HCT116 (cell line): ENCODE results near the gene TUBB6. TPM values are rescaled to one million over a fixed set of nuclear protein-coding genes. Genes with fewer than 3 reads are reported as not detected.

ENCODE experiments used
- ATAC-seq: fragments of 200-7000 bp; cut with Tn5 transposase; 2 replicates; pipeline ENCODE4 v1.9.1; 2020; ENCODE audit warnings: mild to moderate bottlenecking, moderate library complexity
- BruUV-seq: library from RNA; stranded (reverse); fragments of 400-500 nt; replicated peaks from 2 replicates; lab custom pipeline; 2021; lab: Mats Ljungman, UMichigan
- CTCF ChIA-PET: fragments of 300-600 bp; sonication (Branson Sonifier 250); formaldehyde crosslinking; loops from one replicate; lab custom pipeline; 2021; ENCODE audit warnings: antibody characterized with exemption; lab: Charles Lee
- POLR2A ChIA-PET: fragments of 300-600, 350-600 bp; sonication (Branson Sonifier 250); formaldehyde crosslinking; loops from one replicate; lab custom pipeline; 2021; ENCODE audit warnings: antibody characterized with exemption; lab: Charles Lee
- RAD21 ChIA-PET, 2 experiments: fragments of 300-600 bp; sonication (Branson Sonifier 250); formaldehyde crosslinking; loops; one replicate each; lab custom pipeline; 2023; ENCODE audit warnings: low total read pairs in 2 of 2; ENCODE audit not compliant: uncharacterized antibody in 2 of 2, unreplicated experiment in 2 of 2, low non-redundant PET in 1 of 2; lab: Charles Lee
- DNase-seq: peaks from one replicate; pipeline ENCODE4 v3.0.0-alpha.2; 2010; ENCODE audit warnings: low read depth, low spot score
- H2AFZ ChIP-seq: fragments of 200-600 bp; shearing (Covaris generic), sonication (generic); 2 replicates; pipeline ENCODE4 v1.6.1; 2017; ENCODE audit warnings: low read depth, mixed run types, mixed read lengths, antibody characterized with exemption, low read length; ENCODE audit not compliant: poor library complexity, severe bottlenecking
- H3K27ac ChIP-seq: 2 replicates; pipeline ENCODE4 v1.5.1; 2012; ENCODE audit warnings: low read depth, low read length
- H3K27me3 ChIP-seq: fragments of 200-600 bp; sonication (generic); 2 replicates; pipeline ENCODE4 v1.6.1; 2016; ENCODE audit warnings: mixed run types, low read length, mixed read lengths; ENCODE audit not compliant: insufficient read depth
- H3K36me3 ChIP-seq, 2 experiments: fragments of 200-500 bp in 1 of 2; fragments of 200-600 bp in 1 of 2; sonication (Bioruptor generic) in 1 of 2; sonication (generic) in 1 of 2; 2 replicates each; pipeline versions ENCODE4 v1.5.1 to v1.6.1; 2014 to 2016; ENCODE audit warnings: low read length in 2 of 2, inconsistent platforms in 1 of 2, mixed read lengths in 1 of 2, mixed run types in 1 of 2; ENCODE audit not compliant: insufficient read depth in 2 of 2, control insufficient read depth in 1 of 2
- H3K4me1 ChIP-seq, 2 experiments: fragments of 200-600 bp in 1 of 2; sonication (generic) in 1 of 2; 2 replicates each; pipeline versions ENCODE4 v1.5.1 to v1.6.1; 2012 to 2017; ENCODE audit warnings: low read length in 2 of 2, inconsistent platforms in 1 of 2, mild to moderate bottlenecking in 1 of 2, mixed read lengths in 1 of 2, mixed run types in 1 of 2, moderate library complexity in 1 of 2; ENCODE audit not compliant: insufficient read depth in 2 of 2, control insufficient read depth in 1 of 2
- H3K4me2 ChIP-seq: fragments of 200-600 bp; sonication (generic); 2 replicates; pipeline ENCODE4 v1.6.1; 2017; ENCODE audit warnings: mixed run types, low read length, mixed read lengths
- H3K4me3 ChIP-seq, 2 experiments: fragments of 200-600 bp in 1 of 2; sonication (generic) in 1 of 2; replicated peaks in 1 of 2; 2 replicates each; pipeline ENCODE4 v1.5.1; 2011 to 2016; ENCODE audit warnings: low read length in 2 of 2, control low read depth in 1 of 2, low read depth in 1 of 2, mild to moderate bottlenecking in 1 of 2, mixed read lengths in 1 of 2, mixed run types in 1 of 2
- H3K79me2 ChIP-seq: fragments of 200-600 bp; sonication (generic); 2 replicates; pipeline ENCODE4 v1.6.1; 2017; ENCODE audit warnings: mild to moderate bottlenecking, mixed run types, low read length, moderate library complexity, mixed read lengths; ENCODE audit not compliant: insufficient read depth
- H3K9ac ChIP-seq: fragments of 200-600 bp; sonication (generic); 2 replicates; pipeline ENCODE4 v1.6.1; 2016; ENCODE audit warnings: low read length, mixed read lengths
- H3K9me2 ChIP-seq: fragments of 200-600 bp; sonication (generic), shearing (Covaris generic); 2 replicates; pipeline ENCODE4 v1.6.1; 2017; ENCODE audit warnings: mixed run types, mild to moderate bottlenecking, moderate library complexity; ENCODE audit not compliant: insufficient read depth
- H3K9me3 ChIP-seq, 2 experiments: fragments of 200-500 bp in 1 of 2; fragments of 200-600 bp in 1 of 2; sonication (Bioruptor generic) in 1 of 2; sonication (generic) in 1 of 2; 2 replicates each; pipeline ENCODE4 v1.6.1; 2014 to 2017; ENCODE audit warnings: low read length in 2 of 2, mixed read lengths in 2 of 2, inconsistent platforms in 1 of 2, low read depth in 1 of 2, mild to moderate bottlenecking in 1 of 2, mixed run types in 1 of 2, moderate library complexity in 1 of 2; ENCODE audit not compliant: control insufficient read depth in 1 of 2, insufficient read depth in 1 of 2
- H4K20me1 ChIP-seq: fragments of 200-600 bp; sonication (generic), shearing (Covaris generic); 2 replicates; pipeline ENCODE4 v1.6.1; 2017; ENCODE audit warnings: mixed run types, mild to moderate bottlenecking, moderate library complexity; ENCODE audit not compliant: insufficient read depth
- EZH2phosphoT487 ChIP-seq: fragments of 200-600 bp; IDR thresholded peaks from 2 replicates; pipeline ENCODE4 v1.6.1; 2018; ENCODE audit warnings: antibody characterized with exemption, borderline replicate concordance
- intact Hi-C: fragments of 100-400 bp; cut with micrococcal nuclease; formaldehyde crosslinking; loops from 2 replicates; pipeline ENCODE4 v1.10.0; 2022
- total RNA-seq: library from RNA; stranded (reverse); gene quantifications from one replicate; pipeline ENCODE4 v1.2.1, GENCODE V29; 2021; ENCODE audit not compliant: unreplicated experiment
- TF ChIP-seq, protein P1 (sequence below): IDR thresholded peaks from 2 replicates; pipeline ENCODE4 v1.6.1; 2012; ENCODE audit warnings: low read depth
- TF ChIP-seq, protein P2 (sequence below), 3 experiments: fragments of 200-600 bp in 1 of 3; sonication (generic) in 1 of 3; IDR thresholded peaks in 2 of 3; conservative IDR thresholded peaks in 1 of 3; 2 replicates each; pipeline ENCODE4 v1.5.1; 2012 to 2017; ENCODE audit warnings: low read depth in 2 of 3, low read length in 2 of 3, antibody characterized with exemption in 1 of 3, borderline replicate concordance in 1 of 3, control low read depth in 1 of 3, mild to moderate bottlenecking in 1 of 3, mixed read lengths in 1 of 3, mixed run types in 1 of 3, moderate library complexity in 1 of 3; ENCODE audit not compliant: insufficient read depth in 1 of 3

TUBB6 gene
- total RNA-seq, 1 experiment from 2014 or later = 87.4 TPM

DNA sequence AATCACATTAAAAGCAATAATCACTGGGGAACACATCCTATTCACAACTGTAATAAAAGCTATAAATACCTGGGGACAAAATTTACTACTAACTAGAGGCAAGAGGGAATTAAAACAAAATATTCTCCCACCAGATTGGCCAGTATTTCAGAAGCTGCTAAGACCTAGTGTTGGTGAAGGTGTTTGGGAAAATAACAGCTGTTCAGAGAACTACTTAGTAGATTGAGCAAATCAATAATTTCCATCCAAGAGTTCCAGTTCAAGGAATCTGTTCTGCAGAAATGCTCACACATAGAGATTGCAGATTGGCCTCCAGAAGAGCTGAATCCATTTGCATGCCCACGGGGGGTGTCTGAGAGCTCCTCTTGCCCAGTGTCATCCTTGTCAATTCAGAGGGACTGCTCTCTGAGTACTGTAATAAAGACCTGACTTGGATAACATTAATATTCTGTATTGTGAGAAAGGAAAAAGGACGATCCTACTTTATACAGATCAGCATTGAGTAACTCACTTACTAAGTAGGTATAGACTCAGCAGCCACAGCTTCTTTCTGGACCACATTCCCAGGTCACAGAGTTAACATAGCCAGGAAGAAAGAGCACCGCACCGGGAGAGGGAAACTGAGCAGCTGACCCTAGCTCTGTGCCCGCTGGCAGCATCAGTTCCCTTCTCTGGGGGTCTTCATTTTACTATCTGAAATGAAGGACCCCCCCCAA is 5.6 kb downstream of the TUBB6 start:
- H3K27ac ChIP-seq = no peak overlapping the region

More for the DNA sequence above, 5.6 kb downstream of the TUBB6 start:
- RAD21 ChIA-PET = no interaction called here
- BruUV-seq = no TSS peak
- intact Hi-C loops = no loop called here
- peaks cover 27 to 67% of the 10 kb centered on the region in 2 experiments for H3K36me3 ChIP-seq
- no peak for ATAC-seq
- no peak overlapping the region for H3K4me3 ChIP-seq
- DNase-seq = no peak
- no peak overlapping the region for H2AFZ ChIP-seq
- POLR2A ChIA-PET = no interaction called here
- TF ChIP-seq, protein P1, sequence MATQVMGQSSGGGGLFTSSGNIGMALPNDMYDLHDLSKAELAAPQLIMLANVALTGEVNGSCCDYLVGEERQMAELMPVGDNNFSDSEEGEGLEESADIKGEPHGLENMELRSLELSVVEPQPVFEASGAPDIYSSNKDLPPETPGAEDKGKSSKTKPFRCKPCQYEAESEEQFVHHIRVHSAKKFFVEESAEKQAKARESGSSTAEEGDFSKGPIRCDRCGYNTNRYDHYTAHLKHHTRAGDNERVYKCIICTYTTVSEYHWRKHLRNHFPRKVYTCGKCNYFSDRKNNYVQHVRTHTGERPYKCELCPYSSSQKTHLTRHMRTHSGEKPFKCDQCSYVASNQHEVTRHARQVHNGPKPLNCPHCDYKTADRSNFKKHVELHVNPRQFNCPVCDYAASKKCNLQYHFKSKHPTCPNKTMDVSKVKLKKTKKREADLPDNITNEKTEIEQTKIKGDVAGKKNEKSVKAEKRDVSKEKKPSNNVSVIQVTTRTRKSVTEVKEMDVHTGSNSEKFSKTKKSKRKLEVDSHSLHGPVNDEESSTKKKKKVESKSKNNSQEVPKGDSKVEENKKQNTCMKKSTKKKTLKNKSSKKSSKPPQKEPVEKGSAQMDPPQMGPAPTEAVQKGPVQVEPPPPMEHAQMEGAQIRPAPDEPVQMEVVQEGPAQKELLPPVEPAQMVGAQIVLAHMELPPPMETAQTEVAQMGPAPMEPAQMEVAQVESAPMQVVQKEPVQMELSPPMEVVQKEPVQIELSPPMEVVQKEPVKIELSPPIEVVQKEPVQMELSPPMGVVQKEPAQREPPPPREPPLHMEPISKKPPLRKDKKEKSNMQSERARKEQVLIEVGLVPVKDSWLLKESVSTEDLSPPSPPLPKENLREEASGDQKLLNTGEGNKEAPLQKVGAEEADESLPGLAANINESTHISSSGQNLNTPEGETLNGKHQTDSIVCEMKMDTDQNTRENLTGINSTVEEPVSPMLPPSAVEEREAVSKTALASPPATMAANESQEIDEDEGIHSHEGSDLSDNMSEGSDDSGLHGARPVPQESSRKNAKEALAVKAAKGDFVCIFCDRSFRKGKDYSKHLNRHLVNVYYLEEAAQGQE = no peak
- TF ChIP-seq EZH2phosphoT487 = no peak
- TF ChIP-seq, protein P2, sequence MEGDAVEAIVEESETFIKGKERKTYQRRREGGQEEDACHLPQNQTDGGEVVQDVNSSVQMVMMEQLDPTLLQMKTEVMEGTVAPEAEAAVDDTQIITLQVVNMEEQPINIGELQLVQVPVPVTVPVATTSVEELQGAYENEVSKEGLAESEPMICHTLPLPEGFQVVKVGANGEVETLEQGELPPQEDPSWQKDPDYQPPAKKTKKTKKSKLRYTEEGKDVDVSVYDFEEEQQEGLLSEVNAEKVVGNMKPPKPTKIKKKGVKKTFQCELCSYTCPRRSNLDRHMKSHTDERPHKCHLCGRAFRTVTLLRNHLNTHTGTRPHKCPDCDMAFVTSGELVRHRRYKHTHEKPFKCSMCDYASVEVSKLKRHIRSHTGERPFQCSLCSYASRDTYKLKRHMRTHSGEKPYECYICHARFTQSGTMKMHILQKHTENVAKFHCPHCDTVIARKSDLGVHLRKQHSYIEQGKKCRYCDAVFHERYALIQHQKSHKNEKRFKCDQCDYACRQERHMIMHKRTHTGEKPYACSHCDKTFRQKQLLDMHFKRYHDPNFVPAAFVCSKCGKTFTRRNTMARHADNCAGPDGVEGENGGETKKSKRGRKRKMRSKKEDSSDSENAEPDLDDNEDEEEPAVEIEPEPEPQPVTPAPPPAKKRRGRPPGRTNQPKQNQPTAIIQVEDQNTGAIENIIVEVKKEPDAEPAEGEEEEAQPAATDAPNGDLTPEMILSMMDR (IDR thresholded peaks at IDR 0.05 in 2 of 3, conservative IDR thresholded peaks at IDR 0.05 in 1 of 3; ENCODE audit: borderline replicate concordance in 1 of 3, insufficient read depth in 1 of 3, low read depth in 2 of 3, low read length in 2 of 3) = no peak
- no peaks in the 10 kb centered on the region for H3K9me2 ChIP-seq
- H3K4me2 ChIP-seq = no peak overlapping the region
- H4K20me1 ChIP-seq = no peaks in the 10 kb centered on the region; the same call in 1 of the 2 replicates
- peaks cover 89% of the 10 kb centered on the region for H3K79me2 ChIP-seq
- H3K4me1 ChIP-seq = peaks cover 9 to 10% of the 10 kb centered on the region in 2 experiments
- H3K27me3 ChIP-seq = no peaks in the 10 kb centered on the region
- H3K9ac ChIP-seq = no peak overlapping the region
- CTCF ChIA-PET = interaction anchor here (4.5 kb wide), 1 partner anchor 15 kb away, joined by 29 read pairs; no protein-coding TSS in a partner anchor
- H3K9me3 ChIP-seq = peaks cover 0 to 5% of the 10 kb centered on the region in 2 experiments; a peak in 1 of 4 replicates
